GM18498 (cell line): Measurements from ENCODE around the gene ZBTB38.
A peak's percentile ranks its signal among the peaks of the same experiment; 100 is the strongest.

Source experiments
- ATAC-seq: cut with Tn5 transposase; IDR thresholded peaks from one replicate; pipeline ENCODE4 v1.9.1; 2021; ENCODE audit warnings: mild to moderate bottlenecking, moderate library complexity; ENCODE audit not compliant: unreplicated experiment

Gene ZBTB38

DNA sequence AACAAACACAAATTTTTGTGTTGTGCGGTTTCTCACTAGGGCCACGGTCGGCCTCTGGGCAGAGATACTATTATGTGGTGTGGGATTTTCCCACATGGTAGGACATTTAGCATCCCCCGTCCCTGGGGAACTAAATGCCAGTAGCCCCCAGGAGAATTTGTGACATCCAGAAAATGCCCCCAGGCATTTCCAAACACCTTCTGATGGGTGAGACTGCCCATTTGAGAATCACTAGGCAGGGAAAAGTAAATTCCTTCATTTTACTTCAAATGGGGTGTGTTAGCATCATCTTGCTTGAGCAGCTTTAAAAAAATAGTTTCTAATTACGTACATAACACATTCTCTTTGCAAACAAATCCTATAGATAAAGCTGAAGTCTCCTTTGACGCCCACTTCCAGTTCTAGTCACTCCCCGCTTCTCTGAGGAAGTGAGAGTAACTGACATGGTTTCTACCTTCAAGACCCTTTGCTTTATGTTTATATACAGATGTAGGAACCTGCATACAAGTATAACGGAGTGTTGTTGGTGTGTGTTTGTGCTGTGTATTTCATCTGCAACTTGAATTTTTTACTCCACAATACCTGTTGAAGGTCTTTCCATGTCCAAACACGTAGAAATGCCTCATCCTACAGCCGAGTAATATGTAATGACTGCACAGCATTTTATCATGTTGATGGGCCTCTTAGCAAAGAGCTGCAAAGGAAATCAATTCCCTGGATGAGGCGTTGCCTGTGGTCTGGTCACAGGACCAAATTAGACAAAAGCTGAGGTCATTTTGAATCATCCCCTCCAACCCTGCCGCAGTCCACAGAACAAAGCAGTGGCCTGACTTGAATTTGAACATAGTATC is 31.4 kb upstream of the ZBTB38 start:
- peak; percentile 90 for ATAC-seq

DNA sequence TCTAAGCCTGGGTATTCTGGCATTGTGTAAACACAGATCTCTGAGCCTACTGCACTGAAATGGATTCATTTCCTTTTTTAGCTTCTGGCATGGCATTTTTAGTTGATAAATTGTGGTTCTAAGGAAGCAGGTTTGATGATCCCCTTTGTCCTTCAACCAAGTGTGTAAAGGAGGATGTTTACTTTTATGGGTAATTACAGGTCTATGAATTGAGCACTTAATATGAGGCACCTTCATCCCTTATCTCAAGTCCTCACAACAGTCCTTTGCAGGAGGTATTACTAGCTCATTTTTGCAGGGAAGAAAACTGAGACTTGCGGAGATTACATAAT is 30.8 kb upstream of the ZBTB38 start:
- no peak for ATAC-seq

DNA sequence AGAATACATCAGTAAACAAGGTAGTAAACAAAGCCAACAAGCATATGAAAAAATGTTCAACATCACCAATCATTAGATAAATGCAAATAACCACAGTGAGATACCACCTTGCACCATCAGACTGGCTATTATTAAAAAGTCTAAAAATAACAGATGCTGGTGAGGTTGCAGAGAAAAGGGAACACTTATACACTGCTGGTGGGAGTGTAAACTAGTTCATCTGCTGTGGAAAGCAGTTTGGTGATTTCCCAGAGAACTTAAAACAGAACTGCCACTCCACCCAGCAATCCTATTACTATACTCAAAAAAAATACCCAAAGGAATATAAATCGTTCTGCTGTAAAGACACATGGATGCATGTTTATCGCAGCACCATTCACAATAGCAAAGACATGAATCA is 30.3 kb upstream of the ZBTB38 start:
- ATAC-seq: no peak

DNA sequence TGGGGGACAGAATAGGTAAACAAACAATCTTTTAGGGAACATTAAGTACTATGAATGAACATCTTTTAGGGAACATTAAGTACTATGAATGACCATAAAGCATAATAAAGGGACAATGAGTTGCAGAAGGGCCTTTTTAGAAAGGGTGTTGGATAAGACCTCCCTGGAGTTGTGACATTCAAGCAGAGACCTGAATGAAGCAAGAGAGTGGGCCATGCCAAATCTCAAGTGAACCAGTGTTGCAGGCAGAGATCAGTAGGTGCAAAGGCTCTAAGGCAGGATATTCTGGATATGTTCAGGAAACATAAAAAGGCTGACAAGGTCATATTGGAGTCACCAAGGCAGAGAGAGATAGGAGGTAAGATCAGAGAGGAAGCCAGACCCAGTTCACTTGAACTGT is 29.4 kb upstream of the ZBTB38 start:
- ATAC-seq: no peak

DNA sequence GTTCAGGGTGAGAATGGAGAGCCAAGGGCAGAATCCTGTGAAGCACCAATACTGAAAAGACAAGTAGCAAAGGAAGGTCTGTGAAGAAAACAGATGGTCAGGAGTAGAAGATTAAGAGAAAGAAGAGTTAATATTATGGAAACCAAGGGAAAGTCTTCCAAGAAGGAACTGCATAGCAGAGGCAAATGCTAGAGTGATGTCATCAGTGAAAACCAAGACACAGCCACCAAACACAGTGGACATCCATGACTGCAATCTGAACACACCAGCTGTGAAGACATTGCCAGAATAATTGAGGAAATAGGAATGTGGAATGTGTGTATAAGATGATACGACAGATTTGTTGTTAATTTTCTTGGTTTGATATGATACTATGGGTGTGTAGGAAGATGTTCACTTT is 26.8 kb upstream of the ZBTB38 start:
- no peak for ATAC-seq

DNA sequence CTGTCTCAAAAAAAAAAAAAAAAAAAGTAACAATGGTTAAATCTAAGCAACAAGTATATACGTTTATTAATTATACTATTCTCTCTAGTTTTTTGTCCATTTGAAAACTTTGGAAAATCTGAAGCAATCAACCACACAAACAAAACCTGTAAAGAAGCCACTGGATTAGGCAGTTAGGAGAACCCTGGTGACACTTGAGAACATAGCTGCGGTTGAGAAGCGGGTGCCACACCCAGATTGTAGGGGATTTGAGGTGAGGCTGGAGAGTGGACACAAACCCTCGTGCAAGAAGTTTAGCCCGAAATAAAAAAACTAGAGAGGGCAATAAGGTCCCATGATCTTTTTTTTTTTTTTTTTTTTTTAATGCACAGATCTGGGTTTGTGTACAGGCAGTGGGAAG is 25.9 kb upstream of the ZBTB38 start:
- ATAC-seq: no peak

DNA sequence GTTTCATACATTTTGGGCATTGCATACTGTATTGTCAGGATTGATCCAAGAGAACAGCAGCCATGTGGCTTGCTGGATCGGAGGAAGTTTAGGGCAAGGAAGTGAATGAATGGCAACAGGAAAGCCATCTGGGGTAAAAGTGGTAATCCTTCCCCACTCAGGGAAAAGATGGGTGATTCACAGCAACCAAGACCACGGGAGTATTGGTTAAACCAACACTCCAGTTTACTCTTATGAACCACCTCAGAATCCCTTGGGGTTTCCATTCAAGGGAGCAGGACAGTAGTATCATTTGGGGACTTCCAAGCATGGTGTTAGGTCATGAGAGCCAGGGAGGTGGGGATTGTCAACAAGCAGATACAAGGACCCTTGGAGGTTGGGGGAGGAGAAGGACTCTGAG is 25.2 kb upstream of the ZBTB38 start:
- ATAC-seq: no peak

DNA sequence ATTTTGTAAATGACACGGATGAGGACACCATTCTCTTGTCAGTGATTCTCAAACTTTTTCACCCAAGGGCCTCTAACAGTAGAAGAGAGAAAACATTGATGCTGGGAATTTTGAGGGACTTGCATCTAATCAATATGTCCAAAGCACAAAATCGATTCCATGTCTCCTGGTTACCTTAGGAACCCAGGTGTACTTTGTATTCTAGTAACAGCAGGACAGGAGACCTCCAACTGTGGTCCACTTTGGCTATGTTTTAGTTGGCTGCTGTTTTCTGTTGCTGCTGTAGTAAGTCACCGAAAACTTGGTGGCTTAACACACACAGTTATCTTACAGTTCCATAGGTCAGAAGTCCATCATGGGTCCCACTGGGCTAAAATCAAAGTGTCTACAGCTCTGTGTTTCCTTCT is 24.4 kb upstream of the ZBTB38 start:
- ATAC-seq: no peak

DNA sequence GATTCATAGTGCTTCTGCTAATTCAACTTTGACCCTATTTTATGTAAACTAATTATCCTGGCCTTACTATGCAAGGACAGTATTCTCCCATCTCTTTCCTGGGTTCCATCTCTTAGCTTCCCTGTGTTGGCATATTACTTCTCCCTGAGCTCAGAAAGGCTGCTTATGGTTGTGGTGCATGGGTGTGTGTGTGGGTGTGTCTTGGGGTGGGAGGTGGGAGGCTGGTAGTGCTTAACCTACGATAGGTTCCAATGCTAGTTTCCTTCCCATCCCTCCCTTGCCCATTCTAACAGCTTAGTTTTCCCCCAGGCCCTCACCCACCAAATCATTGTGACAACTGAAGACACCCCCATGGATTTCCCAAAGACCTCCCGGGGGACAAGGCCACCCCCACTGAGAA is 22.8 kb upstream of the ZBTB38 start:
- ATAC-seq: no peak

DNA sequence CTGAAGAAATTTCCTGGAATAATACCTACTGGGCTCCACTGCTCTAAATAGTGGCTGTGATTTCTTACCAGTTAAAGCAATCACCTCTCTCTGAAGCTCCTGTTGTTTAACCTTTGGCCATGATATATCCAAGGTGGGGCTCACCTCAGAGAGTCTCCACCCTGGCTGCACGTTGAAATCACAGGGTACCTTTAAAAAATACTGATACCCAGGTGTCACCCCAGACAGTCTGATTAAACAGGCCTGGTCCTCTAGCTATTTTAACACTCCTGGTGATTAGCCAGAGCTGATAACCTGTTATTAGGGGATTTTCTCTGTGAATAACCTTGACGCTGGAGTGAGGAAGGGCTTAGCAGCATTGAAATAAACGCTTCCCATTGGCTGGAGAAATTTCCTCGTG is 22.3 kb upstream of the ZBTB38 start:
- no peak for ATAC-seq

DNA sequence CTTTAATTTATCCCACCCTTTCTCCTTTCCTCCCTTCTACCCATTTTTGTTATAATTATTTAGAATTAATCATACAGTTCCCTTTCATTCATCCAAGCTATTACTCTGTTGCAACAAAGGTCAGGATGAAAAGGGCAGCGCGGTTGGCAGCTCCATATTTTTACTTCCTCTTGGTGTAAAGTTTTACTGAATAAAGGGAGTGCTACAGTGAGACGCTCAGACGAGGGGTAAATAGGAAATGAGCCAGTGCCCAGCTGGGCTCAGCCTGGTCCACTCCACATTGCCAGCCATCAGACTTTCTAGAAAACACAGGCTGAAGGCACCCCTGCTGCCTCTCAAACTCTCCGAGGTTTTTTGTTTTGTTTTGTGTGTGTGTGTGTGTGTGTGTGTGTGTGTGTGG is 21.9 kb upstream of the ZBTB38 start:
- ATAC-seq: no peak

DNA sequence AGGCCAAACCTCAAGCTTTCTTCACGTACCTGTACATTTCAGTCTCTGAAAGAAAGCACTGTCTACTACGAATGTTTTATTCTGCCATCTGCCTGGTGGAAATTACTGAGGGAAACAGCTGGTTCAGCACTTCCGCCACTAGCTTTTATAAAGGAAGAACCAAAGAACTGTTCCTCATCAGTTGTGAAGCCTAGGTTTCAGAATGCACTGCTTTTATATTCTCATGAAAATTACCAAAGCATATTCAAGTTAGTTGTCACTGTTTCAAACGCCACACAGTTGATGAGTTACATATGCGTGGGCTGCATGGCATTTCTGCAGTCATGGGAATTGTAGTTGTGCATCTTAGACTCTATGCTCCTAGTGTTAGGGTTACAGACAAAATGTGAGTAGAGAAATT is 21.5 kb upstream of the ZBTB38 start:
- no peak for ATAC-seq

DNA sequence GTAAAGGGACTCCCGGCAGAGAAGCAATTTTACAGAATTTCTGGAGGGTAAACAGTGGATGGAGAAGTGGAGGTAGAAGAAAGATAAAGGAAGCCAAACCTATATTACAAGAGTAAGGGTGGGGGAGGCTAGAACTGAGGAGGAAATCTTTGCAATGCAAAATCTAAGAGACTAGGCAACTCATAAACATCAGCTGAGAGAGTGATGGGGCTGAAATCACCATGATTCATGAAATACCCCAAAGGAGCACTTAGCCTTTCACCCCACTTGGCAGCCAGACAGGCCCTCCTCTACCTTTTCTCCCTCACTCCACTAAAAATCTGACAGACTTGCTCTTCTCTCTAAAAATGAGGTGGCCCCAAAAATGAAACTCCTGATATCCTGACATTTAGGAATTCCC is 19.5 kb upstream of the ZBTB38 start:
- ATAC-seq: no peak

DNA sequence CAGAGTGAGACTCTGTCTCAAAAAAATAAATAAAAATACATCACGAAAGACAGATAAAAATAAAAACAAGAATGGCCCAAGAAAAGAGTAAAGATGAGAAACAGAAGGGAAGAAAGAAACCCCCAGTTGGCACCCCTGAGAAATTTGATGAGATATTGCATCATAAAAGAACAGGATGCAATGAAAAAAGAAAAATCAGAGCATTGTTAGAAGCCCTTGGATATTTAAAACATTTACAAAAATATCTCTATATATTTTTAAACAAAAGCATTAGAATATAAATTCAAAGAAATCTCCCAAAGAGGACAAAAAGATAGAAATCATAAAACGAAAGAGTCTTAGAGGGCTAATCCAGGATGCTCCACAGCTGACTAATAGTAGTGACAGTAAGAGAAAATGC is 18.6 kb upstream of the ZBTB38 start:
- ATAC-seq: no peak

DNA sequence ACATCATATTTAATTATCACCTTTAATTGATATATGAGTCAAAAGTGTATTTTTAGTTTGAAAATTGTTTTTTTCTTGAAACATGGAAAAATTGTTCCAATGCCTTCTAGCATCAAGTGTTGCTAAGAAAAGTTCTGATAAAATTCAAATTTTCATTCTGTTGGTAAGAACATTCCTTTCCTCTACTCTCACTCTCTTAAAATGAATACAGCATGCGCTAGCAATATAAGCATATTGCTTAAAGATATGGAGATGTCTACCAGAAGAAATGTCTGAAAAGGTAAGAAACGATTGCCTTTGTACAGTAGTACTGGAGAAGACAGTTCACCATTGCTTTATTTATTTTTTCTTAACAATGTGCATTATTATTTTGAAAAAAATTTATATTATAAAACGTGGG is 17.6 kb upstream of the ZBTB38 start:
- no peak for ATAC-seq

DNA sequence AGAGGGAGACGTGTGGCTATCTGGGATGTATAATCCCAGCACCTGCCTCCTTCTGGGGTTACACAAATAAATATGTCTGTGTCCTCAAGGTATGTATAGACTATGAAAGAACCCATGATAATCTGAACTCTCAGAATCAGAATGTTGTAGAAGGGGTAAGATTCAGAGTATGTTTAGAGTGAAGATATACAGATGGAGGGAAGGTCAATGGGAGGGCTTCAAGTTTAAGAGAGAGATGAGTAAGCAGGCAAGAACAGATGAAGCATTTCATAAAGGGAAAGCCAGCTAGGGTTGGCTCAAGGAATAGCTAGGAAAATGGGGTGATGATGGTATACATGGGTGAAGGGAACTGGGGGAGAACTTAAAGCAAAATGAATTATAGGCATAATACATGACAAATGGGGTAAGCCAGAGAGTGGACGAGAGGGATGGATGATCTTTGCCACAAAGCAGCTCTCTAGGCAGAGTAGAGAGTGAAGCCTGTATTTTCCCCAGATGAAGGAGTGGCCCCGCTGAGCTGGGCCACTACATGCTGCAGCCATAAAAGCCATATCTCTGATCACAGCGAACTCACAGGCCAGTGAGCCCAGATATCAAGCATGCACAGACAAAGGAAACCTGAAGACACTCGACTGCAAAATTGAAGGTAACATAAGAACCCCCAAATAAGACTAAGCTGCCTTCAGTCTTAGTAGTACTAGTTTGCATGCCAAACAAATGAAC is 15.9 kb upstream of the ZBTB38 start:
- ATAC-seq: no peak

DNA sequence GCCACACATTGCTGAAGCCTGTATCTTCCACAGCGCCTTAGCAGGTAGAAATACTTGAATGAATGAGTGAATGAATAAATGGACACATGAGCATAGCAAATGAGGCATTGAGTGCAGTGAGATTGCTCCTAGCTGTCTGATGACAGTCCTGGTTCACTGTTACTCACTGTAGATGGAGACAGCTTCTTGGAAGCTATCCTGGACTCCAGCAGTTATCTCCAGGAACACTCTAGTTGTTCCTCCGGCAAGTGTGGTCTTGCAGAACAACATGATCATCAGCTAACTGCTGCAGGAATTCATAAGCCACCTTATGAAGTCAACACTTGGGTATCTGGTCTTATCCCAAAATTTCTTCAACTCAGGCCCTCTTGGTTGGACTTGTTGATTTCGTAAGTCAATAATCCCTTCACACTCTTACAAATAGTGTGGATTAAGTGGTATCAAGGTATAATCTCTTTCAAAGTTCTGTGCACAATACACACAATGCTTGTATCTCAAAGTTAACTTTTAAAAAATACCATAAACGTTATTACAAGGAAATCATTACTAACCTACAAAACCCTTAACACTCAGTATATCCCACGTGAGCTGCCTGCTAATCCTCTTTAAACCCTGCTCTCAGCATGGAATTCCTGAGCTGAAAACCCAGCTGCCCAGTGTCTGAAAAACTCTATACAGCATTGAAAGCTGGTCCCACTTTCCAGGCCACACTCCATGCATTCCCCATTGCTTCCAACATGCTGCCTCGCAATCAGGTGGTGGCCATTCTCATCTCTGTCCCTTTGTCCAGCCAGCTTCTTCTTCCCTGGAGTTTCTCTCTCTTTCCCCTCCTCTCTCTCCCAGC is 14.4 kb upstream of the ZBTB38 start:
- no peak for ATAC-seq

DNA sequence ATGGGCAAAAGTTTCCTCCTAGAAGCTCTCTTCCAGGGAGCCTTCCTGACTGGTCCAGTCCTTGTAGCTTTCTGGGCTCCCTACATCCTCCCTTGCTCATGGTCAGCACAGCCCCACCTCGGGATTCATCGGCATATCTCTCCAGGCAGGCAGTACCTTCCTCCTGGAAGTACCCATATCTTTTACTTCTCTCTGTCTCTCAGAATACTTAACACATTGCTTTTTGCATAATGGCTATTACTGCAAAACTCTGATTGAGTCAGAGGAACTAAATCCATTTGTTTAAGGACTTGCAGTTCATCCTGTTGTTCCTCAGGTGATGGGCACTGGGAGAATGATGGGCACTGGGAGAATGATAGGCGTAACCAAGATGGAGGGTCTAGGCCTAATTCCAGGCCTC is 13.8 kb upstream of the ZBTB38 start:
- no peak for ATAC-seq

DNA sequence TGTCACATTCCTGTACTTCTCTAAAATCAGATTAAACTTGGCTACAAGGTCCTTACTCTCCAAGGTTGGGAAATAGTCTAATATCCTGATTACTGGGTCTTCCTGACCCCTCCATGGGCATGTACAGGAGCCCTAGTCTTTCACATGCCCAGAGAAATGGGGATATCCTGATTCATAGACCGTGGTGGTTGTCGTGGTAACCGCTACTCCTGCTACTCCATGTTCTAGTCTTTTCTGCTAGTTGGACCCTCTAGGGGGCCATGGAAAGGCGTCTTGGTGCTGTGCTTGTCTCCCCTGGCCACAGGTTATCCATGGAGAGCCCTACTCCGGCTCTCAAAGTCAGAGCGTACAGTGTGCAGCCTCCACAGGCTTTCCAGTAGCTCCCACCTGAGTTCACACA is 13.1 kb upstream of the ZBTB38 start:
- no peak for ATAC-seq

DNA sequence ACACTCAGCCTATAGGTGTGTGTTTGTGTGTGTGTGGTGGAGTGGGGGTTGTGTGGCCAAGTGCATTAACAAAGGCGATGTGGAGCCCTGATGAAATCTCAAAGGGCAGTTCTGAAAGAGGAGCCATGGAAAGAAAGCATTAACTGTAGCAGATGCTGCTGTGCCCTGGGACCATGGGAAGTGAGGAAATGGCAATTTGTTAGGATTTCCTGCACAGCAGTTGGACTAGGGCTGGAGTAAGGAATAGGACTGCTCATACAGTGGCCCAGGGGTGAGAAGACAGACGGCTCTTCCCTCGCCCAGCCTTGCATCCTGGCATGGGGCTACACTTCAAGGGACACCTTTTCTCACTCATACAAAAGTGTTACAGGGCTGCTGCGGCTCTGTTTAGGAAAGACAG is 12.3 kb upstream of the ZBTB38 start:
- ATAC-seq: no peak

DNA sequence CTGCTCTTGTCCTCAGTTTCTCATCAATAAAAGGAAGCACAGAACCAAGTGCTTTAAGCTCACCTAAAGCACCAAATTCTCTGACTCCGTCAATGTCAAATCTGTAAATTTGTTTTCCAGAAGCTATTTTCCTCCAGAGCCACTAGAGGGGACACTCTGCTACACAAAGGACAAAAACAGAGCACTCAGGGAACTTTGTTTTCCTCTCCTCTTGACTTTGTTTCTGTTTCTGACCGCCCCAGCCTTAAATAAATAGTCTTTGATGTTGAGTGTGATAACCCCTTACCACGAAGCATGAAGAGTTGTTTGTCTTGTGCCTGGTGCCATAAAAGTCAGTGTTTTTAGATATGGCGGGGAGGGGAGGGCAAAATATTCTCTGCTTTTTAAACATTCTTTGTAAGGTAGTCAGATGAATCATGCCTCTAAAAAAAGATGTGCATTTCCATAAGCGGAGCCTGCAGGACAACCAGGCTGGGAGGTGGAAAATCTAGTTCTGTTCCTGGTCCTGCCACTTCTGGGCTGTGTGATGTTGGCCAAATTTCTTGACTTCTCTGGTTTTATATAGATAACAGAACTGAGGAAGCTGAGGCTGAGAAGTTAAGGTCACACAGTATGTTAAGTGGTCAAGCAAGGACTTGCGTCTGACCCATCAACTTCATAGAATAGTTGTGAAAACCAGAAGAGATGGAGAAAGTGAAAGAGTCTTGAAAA is 7.3 kb upstream of the ZBTB38 start:
- peak; percentile 71 for ATAC-seq
